Psoas muscle (tissue), 8 donors: ENCODE data around the gene CSRNP3. TPM values are rescaled to one million over a fixed set of nuclear protein-coding genes. Genes with fewer than 3 reads are reported as not detected.

Experiments
- ATAC-seq, 4 donors: fragments of 200-7000 bp; cut with Tn5 transposase; one replicate each; pipeline ENCODE4 v1.9.1; 2020; ENCODE audit warnings: moderate library complexity in 3 of 4, mild to moderate bottlenecking in 2 of 4
- DNase-seq, 2 donors: peaks; one replicate each; pipeline ENCODE4 v3.0.0-alpha.2; 2020
- H3K27ac ChIP-seq: fragments of 200-600 bp; one replicate; pipeline ENCODE4 v1.8.0; 2022
- H3K27me3 ChIP-seq, 3 donors: fragments of 200-600 bp in 1 of 3; one replicate each; pipeline versions ENCODE4 v1.6.1 to v1.8.0; 2013 to 2022; ENCODE audit warnings: low read length in 2 of 3, mild to moderate bottlenecking in 2 of 3, moderate library complexity in 1 of 3; ENCODE audit not compliant: insufficient read depth in 3 of 3
- H3K36me3 ChIP-seq, 2 donors: fragments of 200-600 bp in 1 of 2; one replicate each; pipeline versions ENCODE4 v1.6.1 to v1.8.0; 2013 to 2022; ENCODE audit warnings: low read depth in 1 of 2, mild to moderate bottlenecking in 1 of 2, moderate library complexity in 1 of 2; ENCODE audit not compliant: insufficient read depth in 1 of 2
- H3K4me1 ChIP-seq: fragments of 200-600 bp; one replicate; pipeline ENCODE4 v1.8.0; 2022
- H3K4me3 ChIP-seq: fragments of 200-600 bp; one replicate; pipeline ENCODE4 v1.8.0; 2022; ENCODE audit warnings: mild to moderate bottlenecking
- H3K9me3 ChIP-seq: fragments of 200-600 bp; one replicate; pipeline ENCODE4 v1.8.0; 2022
- CTCF ChIP-seq: fragments of 200-600 bp; IDR thresholded peaks from one replicate; pipeline ENCODE4 v1.8.0; 2022; ENCODE audit warnings: antibody characterized with exemption
- WGBS, 3 donors: extraction: QIAGEN DNeasy Blood & Tissue Kit; methylation state at CpG; one replicate each; pipeline versions ENCODE4 v1.1.6 to v1.1.7; 2013; 5-methylcytosine and 5-hydroxymethylcytosine counted together
- intact Hi-C, 2 donors: fragments of 100-400 bp; cut with DNase I; formaldehyde crosslinking; loops; one replicate each; pipeline versions ENCODE4 v1.11.0 to v1.14.2; 2022
- polyA plus RNA-seq, 3 donors: library from polyadenylated mRNA; stranded (reverse); fragments of 200-250 nt; gene quantifications; one replicate each; pipeline ENCODE4 v1.2.3, GENCODE V29; 2013
- total RNA-seq, 4 donors: library from RNA; stranded (reverse); fragmentation: NEBNext Ultra II Directional in 2 of 4; extraction: Animal tissue kit (Norgen Biotek cat#: 25700) in 2 of 4; gene quantifications; one replicate each; pipeline versions ENCODE4 v1.2.1 to v1.2.4, GENCODE V29; 2021 to 2023
- donor health status: healthy with polysubstance abuse.
- donor health status: DM: no; HTN: no; CAD: no; lungs with moderate emphysema.
- donor health status: Bipolar disorder and iron deficiency.
- donor health status: healthy.
- donor health status: DM: yes; HTN: yes; CAD: no.
- donor health status: DM: no; HTN: no; CAD: no.
- donor health status: DM: no; HTN: no; CAD: no.
- donor health status: DM: yes; HTN: yes; CAD: no.

The CSRNP3 gene
- total and polyA plus RNA-seq, 7 donors, result 0.04 to 1.6 (median 0.13) TPM; not detected in 1

DNA sequence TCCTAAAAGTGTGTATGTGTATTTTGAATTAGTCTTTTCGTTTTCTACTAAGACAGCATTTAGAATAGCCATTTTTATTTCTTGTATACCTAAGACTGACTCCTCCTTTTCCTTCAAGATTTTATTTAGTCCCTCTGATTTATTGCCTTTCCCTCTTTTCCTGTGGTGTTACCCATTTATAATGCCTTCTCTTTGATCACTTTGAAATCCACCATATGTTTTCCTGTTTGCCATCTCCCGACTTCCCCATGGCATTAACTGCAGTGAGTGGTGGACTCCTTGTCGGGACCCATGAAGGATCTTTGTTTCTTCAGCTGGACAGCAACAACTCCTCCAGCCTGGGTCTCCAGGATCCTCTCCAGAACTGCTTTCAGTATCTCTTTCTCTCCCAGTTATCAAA, 160.7 kb downstream of the CSRNP3 start:
- no peaks in the 10 kb centered on the region for H3K9me3 ChIP-seq
- no peak for DNase-seq
- no peak for TF ChIP-seq CTCF
- no peaks in the 10 kb centered on the region for H3K36me3 ChIP-seq
- WGBS, 3 donors, result 67 to 81% (median 67%) methylated on average over 3 of the region's 3 CpGs
- no peak overlapping the region for H3K27ac ChIP-seq
- H3K27me3 ChIP-seq, result no peaks in the 10 kb centered on the region
- intact Hi-C loops, result no loop called here
- ATAC-seq, result no peak
- no peaks in the 10 kb centered on the region for H3K4me1 ChIP-seq
- H3K4me3 ChIP-seq, result no peak overlapping the region

DNA sequence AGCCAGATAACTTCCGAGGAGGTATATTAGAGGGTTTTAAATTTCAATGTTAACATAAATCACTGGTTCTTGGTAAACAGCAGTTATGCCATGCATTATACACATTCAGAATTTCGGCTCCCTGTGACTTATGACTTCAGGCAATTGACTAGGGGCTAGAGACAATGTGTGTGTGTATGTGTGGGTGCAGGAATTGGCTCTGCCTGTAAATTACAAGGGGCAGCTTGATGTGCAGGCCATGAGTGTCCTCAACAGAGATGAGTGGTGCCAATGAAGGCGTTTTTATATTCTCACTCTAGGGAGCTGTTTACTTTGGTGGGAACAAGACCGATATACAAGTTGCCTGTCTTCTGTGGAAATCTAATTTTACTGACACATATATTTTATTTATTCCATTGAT, 161.6 kb downstream of the CSRNP3 start:
- Histone ChIP-seq H3K27me3 (no peaks in the 10 kb centered on the region), H3K27ac (no peak overlapping the region), H3K36me3 (peaks cover 0 to 2% of the 10 kb centered on the region in 2 donors), H3K4me1 (no peaks in the 10 kb centered on the region), H3K9me3 (no peaks in the 10 kb centered on the region), H3K4me3 (no peak overlapping the region)
- ATAC-seq (no peak), DNase-seq (no peak)
- no peak for TF ChIP-seq CTCF
- intact Hi-C loops, result no loop called here
- 65 to 85% (median 78%) methylated on average over 4 of the region's 4 CpGs for WGBS, 3 donors

- Histone ChIP-seq H3K36me3 (peaks cover 0 to 2% of the 10 kb centered on the region in 2 donors), H3K27me3 (no peaks in the 10 kb centered on the region), H3K9me3 (no peaks in the 10 kb centered on the region), H3K27ac (no peak overlapping the region), H3K4me3 (no peak overlapping the region), H3K4me1 (no peaks in the 10 kb centered on the region)
- ATAC-seq (no peak), DNase-seq (no peak)
- intact Hi-C loops, result no loop called here
- TF ChIP-seq CTCF, result no peak
- WGBS, 3 donors, result 86 to 94% (median 91%) methylated on average over 2 of the region's 2 CpGs
Measured at GRCh38 chr2:165632594-165632993, 163.1 kb downstream of the CSRNP3 start.

DNA sequence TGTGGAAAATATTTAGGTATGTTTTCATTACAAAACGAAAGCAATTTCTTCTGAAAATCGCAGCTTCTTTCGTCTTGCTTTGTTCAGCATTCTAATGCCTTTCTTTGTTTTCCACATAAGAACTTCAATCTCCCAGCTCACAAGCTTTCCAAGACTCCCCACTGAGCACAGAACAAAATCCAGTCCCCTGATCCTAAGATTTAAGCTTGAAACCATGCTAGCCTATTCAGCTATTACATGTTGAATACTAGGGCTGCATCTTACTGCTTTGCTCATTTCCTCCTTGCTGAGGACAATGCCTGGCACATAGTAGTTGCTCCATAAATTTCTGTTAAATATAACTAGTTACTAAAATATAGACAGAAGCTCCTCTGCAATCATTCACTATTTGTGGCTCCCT, 163.9 kb downstream of the CSRNP3 start:
- no peak overlapping the region for H3K27ac ChIP-seq
- H3K36me3 ChIP-seq, result peaks cover 0 to 2% of the 10 kb centered on the region in 2 donors
- no peak overlapping the region for H3K4me3 ChIP-seq
- H3K9me3 ChIP-seq, result no peaks in the 10 kb centered on the region
- H3K27me3 ChIP-seq, result no peaks in the 10 kb centered on the region
- ATAC-seq (no peak), DNase-seq (no peak)
- 84 to 89% (median 86%) methylated on average over 3 of the region's 3 CpGs for WGBS, 3 donors
- no peaks in the 10 kb centered on the region for H3K4me1 ChIP-seq
- intact Hi-C loops, result no loop called here
- no peak for TF ChIP-seq CTCF

GRCh38 chr2:165634282-165634681, 164.8 kb downstream of the CSRNP3 start:
- Histone ChIP-seq H3K4me3 (no peak overlapping the region), H3K27ac (no peak overlapping the region), H3K9me3 (no peaks in the 10 kb centered on the region), H3K4me1 (no peaks in the 10 kb centered on the region), H3K27me3 (no peaks in the 10 kb centered on the region), H3K36me3 (peaks cover 0 to 2% of the 10 kb centered on the region in 2 donors)
- WGBS, 3 donors, result 64 to 91% (median 77%) methylated on average over 4 of the region's 4 CpGs
- no peak for TF ChIP-seq CTCF
- DNase-seq (no peak), ATAC-seq (no peak)
- intact Hi-C loops, result no loop called here
